GM03348 (cell line): ENCODE results near the gene STAM2.
"Not testable (repeated sequence)": the region's sequence is repeated elsewhere in the genome, so short reads cannot be mapped to it uniquely, and the experiment has no call there.

Experiments
- DNase-seq: peaks from one replicate; pipeline ENCODE4 v3.0.0; 2012; ENCODE audit warnings: low spot score

Gene STAM2

GRCh38 chr2:152172201-152172785, 3.3 kb downstream of the STAM2 start:
- not testable (repeated sequence) for DNase-seq

- peak; percentile 13 for DNase-seq
Measured at GRCh38 chr2:152171718-152172117, 3.8 kb downstream of the STAM2 start.

- DNase-seq: not testable (repeated sequence)
Measured at GRCh38 chr2:152169158-152169557, 6.4 kb downstream of the STAM2 start.

GRCh38 chr2:152167470-152167869, 8.1 kb downstream of the STAM2 start:
- DNase-seq: not testable (repeated sequence)

DNA sequence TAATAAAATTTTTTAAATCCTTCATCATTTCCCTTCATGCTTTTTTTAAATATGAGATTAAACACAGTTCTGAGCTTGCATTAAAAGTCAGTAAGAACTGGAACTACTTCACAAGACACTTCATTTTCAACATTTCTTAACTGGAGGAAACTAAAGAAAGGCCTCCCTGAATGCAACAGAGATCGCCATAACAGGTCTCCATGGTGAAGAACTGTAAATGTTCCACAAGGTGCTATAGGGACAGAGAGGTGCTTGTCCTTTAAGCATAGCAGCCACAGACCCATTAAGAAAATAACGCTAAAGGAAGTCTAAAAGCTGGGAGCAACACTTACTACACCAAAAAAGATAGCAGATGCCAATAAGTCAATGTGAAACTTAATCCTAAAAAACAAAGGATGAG, 8.5 kb downstream of the STAM2 start:
- DNase-seq: no peak

DNA sequence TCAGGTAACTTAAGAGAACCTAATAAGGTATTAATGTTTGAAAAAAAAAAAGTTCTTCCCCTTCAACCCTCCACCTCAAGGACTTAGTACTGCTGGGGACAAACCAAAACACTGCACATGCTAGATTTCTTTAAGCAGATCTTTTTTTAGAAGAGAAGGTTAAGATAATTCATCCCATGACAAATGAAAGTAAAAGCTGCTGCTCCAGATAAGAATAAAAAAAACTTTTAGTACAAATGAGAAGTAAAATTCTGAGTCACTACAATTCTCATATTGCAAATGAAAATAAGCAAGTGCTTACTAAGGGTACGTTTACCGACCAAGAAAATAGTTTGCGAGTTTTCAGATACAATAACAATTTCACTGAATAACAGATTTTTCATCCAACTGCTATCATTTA, 8.9 kb downstream of the STAM2 start:
- DNase-seq: peak; percentile 44

GRCh38 chr2:152165780-152166179, 9.8 kb downstream of the STAM2 start:
- DNase-seq: no peak

DNA sequence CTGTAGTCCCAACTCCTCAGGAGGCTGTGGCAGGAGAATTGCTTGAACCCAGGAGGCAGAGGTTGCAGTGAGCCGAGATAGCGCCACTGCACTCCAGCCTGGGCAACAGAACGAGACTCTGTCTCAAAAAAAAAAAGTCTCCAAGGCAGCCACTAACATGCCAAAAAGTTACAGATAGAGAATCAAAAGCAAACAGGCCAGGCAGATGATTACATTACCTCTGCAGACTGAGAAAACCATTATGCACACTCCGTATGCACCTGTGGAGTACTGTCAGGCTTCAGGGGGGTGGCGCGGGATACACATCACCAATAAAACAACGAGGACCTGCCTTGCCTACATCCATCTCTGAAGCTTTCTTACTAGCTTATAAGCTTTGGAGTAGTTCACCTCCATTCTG, 10.3 kb downstream of the STAM2 start:
- DNase-seq: no peak

GRCh38 chr2:152163669-152164068, 11.9 kb downstream of the STAM2 start:
- DNase-seq: not testable (repeated sequence)

DNA sequence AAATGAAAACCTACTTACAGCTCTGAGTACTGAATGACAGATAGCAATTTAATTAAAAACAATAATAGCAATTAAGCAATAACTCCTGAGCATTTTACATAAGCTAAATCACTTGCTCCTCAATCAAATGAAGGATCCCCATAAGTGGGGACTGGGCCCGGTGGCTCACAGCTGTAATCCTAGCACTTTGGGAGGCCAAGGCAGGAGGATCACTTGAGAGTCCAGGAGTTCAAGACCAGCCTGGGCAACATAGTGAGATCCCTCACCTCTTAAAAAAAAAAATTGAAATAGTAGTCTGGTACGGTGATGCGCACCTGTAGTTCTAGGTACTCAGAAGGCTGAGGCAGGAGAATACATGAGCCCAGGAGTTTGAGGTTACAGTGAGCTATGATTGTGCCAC, 13.4 kb downstream of the STAM2 start:
- DNase-seq: no peak

- DNase-seq: no peak
Measured at GRCh38 chr2:152161598-152161997, 14.0 kb downstream of the STAM2 start.

DNA sequence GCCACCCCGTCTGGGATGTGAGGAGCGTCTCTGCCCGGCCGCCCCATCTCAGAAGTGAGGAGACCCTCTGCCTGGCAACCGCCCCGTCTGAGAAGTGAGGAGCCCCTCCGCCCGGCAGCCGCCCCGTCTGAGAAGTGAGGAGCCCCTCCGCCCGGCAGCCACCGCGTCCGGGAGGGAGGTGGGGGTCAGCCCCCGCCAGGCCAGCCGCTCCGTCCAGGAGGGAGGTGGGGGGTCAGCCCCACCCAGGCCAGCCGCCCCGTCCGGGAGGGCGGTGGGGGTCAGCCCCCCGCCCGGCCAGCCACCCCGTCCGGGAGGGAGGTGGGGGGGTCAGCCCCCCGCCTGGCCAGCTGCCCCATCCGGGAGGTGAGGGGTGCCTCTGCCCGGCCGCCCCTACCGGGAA, 15.2 kb downstream of the STAM2 start:
- DNase-seq: not testable (repeated sequence)

- no peak for DNase-seq
Measured at GRCh38 chr2:152157253-152157652, 18.3 kb downstream of the STAM2 start.

DNA sequence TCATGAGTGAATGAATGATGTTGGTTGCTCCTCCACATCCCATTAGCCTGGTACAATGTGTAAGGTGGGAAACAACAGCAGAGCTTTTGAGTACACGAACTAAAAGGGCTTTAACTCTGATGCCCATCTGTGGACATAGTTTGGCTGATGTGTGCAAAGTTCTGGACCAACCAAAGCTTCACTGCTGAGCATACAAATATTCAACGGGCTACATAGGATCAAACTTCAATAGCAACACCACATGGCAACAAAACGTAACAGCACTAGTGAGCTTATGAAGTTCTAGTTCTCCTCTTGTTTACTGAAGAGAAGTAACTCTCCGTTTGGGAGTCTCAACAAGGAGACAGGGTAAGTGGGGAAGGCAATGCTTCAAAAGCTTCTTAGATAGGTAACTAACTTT, 20.4 kb downstream of the STAM2 start:
- no peak for DNase-seq

DNA sequence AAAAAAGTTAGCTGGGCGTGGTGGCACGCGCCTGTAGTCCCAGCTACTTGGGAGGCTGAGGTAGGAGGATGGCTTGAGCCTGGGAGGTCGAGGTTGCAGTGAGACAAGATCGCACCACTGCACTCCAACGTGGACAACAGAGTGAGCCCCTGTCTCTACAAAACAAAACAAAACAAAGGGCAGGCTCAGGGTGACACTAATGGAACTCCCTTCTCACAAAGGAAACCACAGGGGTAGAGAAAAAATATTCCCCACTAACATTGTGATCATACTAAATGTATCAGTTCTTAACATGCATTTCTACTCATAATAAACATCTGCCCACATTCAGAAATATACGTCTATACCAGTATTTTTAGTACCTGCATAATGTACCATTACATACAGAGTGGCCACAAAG, 21.1 kb downstream of the STAM2 start:
- DNase-seq: no peak

- DNase-seq: peak; percentile 27
Measured at GRCh38 chr2:152134488-152135280, 40.9 kb downstream of the STAM2 start.

DNA sequence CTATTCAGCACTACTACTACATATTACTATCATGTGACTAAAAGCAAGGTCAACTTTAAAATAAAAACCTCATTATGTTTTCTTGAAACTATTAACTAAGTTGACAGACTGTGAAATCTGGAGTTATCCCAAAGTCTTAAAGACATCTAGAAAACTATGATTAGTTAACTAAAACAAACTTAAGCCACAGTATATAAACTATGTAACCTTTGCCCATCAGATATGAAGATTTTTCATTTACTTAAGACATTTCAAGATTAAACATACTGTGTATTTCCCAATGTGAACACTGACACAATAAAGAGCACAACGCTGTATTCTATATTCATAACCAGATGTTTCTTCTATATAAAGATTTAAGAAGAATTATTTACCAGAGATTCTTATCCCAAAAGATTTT, 43.3 kb downstream of the STAM2 start:
- DNase-seq: no peak

GRCh38 chr2:152127628-152128027, 47.9 kb downstream of the STAM2 start:
- no peak for DNase-seq

DNA sequence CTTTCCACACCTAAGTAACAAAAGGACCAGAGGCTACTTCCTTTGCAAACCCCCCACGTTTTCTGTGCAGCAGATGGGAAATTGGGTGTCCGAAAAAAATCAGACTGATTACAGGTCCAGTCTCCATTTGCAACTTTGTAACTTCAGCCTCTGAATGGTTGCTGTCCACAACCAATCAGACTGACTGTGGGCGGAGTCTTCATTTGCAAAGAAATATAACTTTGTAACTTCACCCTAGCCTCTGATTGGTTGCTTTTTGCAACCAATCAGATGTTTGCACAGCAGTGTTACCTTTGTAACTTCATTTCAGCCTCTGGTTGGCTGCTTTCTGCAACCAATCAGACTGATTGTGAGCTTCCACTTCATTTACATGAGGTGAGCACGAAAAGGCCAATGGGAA, 48.9 kb downstream of the STAM2 start:
- no peak for DNase-seq

DNA sequence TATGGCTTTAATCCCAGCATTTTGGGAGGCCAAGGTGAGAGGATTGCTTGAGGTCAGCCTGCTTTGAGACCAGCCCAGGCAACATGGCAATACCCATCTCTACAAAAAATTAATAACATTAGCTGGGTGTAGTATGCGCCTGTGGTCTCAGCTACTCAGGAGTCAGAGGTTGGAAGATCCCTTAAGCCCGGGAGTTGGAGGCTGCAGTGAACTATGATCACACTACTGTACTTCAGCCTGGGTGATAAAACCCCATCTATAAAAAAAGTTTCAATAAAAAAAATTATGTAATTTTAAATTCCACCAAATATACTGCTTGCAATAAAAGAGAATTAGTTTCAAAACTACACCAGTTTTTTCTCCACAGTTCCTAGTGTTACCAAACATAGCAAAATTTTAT, 53.4 kb downstream of the STAM2 start:
- no peak for DNase-seq

DNA sequence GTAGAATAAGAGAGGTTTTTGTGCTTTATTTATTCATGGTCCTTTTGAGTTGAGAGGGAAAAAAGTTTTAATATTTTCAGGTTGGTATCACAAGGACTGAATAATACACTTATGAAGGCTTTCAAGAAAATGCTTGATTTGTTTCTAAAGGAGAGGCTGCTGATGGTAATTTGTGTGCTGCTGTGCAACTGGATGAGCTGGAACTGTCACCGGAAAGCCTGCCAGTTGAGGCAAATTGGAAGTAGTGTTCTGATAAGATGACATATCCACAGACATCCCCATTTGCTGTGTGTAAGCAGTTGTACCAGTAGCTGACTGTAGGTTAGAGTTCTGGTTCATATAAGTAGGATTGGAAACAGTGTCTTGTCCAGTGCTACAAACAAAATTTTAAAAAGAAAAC, 55.1 kb downstream of the STAM2 start:
- no peak for DNase-seq

- no peak for DNase-seq
Measured at GRCh38 chr2:152115952-152116351, 59.6 kb downstream of the STAM2 start.

GRCh38 chr2:152114366-152114765, 61.2 kb downstream of the STAM2 start:
- no peak for DNase-seq

DNA sequence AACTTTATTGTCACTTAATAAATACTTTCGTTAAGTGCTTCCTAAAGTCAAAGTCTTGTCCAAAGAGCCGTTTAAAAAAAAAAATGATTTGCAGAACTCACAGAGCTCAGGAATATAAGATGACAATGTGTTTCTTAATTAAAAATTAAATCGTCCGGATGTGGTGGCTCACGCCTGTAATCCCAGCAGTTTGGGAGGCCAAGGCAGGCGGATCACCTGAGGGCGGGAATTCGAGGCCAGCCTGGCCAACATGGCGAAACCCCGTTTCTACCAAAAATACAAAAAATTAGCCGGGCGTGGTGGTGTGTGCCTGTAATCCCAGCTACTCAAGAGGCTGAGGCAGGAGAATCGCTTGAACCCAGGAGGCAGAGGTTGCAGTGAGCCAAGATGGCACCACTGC, 68.4 kb downstream of the STAM2 start:
- not testable (repeated sequence) for DNase-seq
